ENCODE measurements around the gene BDH1.
"Not testable (repeated sequence)": the region's sequence is repeated elsewhere in the genome, so short reads cannot be mapped to it uniquely, and the experiment has no call there.

BDH1 gene

DNA sequence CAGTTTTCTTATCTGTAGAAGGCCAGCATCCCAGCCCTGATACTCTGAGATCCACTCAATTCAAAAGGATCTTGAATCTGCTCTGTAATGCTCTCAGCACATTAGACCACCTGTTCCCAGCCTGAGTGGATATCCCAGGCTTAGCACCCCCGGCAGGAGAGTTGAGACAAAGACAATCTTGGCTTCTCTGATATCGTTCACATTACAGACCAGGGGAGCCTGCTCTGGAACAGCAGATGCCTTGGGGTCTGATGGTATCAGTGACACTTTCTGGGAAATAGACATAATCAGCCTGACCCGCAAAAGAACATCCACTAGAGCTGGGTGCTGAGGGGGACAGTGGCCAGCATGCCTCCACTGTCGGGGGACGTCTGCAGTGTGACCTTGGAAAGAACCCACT is 70.6 kb downstream of the BDH1 start:
- DNase-seq (ENCODE audit: low spot score) = no peak

DNA sequence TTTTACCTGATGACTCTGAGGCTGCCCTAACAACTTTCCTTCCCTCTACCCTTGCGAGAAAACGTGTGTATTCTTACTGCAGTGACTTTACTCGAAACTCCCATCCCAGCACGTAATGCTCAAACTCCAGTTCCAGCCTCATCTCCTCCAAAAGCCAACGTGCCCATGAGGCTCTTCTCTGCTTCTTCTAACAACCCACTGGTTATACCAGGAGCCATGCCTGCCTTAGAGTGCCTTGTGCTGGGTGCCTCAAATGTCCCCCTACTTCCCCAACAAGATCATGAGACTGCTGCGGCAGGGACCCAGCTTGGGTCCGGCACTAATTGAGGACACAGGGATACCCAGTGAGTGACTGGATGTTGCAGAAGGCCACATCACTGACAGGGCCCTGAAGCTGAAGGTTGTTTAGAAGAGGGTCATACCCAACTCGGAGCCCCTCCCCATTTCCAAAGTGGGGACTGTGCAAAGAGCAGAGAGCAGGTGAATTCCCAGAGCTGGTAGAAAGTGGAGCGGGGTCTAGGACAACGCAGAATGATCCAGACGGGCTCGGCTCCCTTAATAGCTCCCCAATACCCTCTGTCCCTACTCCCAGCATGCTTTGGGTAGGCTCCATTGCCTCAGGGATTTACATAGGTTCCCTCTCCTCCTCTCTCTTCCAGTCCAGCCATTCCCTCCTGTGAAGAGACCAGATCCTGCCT is 71.4 kb downstream of the BDH1 start:
- DNase-seq (ENCODE audit: low spot score) = no peak

DNA sequence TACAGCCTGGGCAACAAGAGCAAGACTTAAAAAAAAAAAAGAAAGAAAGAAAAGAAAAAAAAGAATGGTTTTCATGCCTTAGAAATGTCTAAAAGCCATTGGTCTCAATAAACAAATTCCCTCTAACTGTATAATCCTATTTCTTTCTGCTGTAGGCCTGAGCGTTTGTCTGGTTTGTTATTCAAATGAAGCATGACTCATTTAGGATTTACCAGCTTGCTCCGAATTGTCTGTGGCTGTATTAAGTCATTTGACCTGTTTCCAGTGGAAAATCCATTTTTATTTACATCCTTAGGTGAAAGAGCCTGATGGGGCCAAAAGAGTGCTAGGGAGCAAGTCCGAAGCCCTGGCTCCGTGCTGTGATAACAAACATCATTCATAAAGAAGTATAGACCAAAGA is 73.8 kb downstream of the BDH1 start:
- DNase-seq (ENCODE audit: low spot score) = no peak

DNA sequence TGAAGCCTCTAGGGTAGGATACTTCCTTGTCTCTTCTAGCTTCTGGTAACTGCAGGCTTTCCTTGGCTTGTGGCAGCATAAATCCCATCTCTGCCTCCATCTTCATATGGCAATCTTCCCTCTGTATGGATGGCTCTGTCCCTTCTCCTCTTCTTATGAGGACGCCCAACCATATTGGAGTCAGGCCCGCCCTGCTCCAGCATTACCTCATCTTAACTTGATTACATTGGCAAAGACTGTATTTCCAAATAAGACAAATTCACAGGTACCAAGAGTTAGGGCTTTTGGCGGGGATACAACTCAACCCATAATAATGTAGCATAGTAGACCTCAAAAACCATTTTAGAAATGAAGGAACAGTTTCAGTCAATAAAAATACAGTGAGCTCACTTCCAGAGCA is 75.4 kb downstream of the BDH1 start:
- no peak for DNase-seq (ENCODE audit: low spot score)

DNA sequence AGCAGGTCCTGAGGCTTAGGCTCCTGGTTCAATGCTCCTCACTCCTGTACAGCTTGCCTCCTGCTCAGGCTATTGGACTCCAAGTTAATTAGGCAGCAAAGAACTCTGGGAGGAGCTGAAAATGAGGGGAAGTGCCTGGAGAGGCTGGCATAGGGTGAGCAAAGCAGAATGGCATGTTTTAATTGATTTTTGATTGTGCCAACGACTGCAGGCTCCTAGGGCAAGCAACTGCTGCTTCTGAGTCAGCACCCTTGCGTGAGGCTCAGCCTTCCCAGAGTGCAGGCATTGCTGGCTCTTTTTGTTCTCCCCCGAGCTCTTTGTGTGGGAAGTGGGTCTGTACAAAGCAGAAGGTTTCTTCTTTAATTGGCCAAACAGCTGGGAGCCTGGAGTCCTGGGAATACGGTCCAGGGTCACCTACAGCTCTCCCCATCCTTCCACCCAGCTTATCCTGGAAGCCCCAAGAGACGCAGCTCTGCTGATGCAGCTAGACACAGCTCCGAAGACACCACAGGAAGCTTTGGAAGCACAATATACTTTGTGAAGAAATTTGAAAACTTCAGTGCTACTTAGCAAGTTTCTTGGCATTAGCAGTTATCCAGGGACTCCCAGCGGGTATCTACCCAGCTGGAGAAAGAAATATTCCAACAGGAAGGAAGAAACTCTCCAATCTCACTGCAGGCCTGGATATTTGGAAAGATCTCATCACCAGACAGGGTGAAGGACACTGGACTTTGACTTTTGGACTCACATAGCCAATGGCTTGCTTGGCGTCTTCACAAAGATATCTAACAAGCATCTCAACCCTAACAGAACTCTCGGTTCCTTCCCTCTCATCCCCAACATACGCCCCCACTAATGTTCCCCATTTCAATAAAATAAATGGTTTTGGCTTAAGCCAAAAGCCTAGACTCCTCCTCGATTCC is 76.8 kb downstream of the BDH1 start:
- no peak for DNase-seq (ENCODE audit: low spot score)

DNA sequence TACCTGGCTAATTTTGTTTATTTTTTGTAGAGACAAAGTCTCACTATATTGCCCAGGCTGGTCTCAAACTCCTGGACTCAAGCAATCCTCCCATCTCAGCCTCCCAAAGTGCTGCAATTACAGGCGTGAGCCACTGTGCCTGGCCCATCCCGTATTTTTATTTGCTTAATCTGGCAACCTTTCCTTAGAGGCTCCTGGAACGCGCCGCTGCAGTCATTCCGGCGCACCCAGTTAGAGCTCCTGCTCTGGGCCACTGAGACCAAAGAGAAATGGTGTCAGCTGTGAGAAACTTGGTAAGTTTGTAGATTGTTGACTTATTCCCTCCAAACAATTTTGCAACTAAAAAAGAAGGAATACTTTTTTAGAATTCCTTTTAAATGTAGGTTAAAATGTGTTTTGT is 78.0 kb downstream of the BDH1 start:
- DNase-seq (ENCODE audit: low spot score) = not testable (repeated sequence)

DNA sequence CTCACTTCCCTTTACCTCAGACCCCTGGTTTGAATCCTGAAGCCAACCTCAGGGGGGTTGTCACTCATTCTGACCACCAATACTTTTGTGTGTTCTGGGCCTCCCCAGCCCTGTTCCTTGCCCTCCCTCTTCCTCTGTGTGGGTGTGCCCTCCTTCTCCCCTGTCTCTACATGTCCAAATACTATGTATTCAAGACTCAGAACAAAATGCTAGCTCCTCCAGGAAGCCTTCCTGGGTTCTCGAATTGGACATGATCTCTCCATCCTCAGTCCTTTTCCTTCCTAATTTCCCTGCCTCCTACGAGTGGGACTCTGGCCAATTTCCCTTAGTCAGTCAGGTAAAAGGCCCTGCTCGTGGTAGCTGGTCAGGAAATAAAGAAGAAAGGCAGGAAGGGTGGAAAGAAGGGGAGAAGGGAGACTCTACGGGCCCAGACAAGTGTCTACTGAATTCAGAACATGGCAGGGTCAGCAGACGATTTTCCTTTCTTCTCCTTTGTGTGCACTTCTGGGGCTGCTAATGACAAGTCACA is 79.7 kb downstream of the BDH1 start:
- no peak for DNase-seq (ENCODE audit: low spot score)

DNA sequence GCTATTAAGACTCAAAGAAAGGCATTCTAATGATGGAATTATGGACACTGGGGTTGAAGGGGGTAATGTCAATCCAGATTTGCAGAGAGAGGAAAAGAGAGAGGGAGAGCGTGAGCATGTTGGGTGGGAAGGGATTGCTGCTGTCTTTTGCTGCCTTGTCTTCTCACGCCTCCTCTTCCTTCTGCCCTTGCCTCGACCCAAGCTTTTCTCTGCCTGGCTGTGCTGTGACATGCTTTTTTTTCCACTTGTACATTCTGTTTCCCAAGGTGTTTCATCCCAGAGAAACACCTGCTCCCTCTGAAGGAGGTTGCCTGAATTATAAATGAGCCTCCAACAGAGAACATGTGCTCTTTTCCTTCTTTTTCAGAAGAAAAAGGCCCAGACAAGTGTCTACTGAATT is 80.3 kb downstream of the BDH1 start:
- no peak for DNase-seq (ENCODE audit: low spot score)

DNA sequence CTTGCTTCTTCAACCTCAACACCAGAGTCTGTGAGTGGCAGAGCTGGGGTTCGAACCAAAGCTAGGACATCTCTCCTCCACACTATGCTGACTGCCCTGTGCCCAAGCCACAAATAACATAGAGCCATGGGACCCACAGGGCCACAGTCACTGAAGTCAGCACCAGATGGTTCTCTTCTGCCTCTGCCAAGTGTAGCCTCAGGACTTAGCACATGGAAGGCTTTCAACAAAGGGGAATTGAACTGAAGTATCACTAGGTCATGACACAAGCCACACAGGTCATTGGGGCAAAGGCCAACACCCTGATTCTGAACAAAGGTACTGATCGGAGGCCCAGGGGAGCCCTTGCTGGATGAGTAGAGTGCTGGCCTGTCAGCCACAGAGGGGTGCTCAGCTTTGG is 83.6 kb downstream of the BDH1 start:
- no peak for DNase-seq (ENCODE audit: low spot score)

DNA sequence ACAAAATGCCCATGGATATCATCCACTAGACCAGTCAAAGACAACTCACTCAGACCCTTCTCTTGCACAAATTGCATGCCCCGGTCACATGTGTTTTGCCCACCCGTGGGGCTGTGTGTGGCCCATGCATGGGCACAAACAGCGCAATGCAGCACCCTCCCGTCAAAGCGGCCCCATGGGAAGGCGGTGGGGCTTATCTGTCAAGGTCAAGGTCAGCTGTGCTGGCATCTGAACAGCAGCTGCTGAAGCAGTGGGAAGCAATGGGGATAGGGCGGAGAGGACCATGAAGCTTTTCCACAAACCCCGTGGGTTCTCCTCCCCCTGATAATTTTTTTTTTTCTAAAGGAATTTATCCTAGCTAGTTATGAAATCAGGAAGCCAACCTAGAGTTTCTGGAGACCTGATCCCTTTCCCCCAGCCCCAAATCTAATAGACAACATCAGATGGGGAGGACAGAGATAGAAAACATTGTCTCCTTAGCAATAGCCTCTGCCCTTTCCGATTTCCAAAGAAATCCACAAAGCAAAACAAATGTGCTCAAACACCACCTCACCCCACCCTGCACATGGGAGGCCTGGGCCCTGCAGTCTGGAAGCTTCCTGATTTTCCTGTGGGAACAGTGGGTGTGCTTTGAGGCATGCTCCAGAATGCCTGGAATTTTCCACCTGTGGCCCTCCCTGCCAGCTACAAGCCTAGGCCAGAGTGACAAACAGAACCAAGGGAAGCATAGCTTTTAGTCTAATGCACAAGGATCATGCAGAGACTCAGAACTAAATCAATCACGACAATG is 84.4 kb downstream of the BDH1 start:
- DNase-seq (ENCODE audit: low spot score) = no peak

DNA sequence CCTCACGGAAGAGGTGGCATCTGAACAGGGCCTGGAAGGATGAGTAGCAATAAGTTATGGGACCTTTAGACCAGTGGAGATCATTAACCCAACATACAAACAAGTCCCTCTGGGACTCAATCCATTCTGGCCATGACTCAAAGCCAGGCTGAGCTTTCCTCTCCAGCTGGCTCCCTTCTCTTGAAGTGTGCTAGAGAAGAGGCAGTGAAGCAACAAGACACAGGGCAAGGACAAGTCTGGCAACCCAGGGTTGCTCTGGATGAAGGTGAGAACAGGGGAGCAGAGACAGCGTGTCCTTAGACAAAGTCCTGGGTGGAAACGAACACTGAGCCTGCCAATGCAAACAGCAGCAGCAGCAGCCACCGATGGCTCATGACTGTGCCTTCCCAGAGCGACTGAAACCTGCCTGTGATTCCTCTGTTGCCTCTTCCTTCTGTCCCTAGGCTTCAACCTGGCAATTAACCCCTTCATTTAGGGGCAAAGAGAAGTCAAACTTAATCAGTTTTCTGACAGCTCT is 86.8 kb downstream of the BDH1 start:
- no peak for DNase-seq (ENCODE audit: low spot score)

DNA sequence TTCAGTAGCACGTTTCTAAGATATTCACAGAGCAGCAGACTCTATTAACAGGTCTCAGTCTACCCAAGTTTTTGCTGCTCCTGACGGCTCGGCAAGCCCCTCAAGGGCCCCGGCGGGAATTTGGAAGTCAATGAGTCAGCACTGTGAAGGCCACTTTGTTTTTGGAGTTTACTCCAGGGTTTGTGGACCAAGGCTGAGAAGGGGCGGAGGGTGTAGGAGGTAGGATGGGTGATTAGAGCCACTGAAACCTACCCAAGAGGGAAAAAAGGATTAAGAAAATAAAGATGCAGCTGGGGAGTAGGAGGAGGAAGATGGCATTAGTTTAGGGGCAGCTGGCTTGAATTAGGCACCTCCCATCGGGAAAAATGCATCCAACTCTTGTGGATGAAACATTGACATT is 87.6 kb downstream of the BDH1 start:
- no peak for DNase-seq (ENCODE audit: low spot score)

DNA sequence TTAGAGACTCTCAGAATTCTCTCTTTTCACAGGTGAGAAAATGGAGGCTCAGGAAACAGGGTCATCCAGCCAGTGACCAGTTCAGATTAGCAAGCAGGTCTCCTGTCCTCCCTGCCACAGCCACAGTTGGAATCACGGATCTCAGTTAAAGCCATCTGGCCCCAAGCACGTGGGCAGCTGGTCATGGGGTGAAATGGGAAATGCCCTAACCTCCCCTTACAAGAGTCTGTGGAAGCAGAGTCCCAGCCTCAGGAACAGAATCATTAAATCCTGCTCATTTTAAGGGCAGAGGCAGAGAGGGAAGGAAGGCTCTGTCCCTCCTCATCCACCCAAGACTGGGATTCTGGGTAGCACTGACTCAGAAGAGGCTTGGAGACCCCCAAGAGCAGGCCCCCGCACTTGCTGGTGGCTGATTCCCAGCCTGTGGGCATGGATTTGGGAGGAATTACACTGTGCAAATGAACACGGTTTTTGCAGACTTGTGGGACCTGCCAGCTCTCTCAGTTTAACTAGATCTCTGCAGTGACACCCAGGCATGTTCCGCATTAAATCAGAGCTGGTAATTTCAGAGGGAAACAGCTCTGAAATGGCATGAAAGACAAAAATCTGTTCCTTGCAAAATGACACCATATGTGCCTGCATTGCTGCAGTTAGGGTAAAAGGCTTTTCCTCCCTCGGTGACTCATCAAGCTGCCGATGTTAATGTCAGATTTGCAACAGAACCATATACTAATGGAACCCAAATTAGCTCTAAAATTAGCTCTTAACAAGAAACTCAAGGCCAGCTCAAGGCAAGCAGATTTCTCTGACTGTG is 89.0 kb downstream of the BDH1 start:
- DNase-seq (ENCODE audit: low spot score) = no peak

DNA sequence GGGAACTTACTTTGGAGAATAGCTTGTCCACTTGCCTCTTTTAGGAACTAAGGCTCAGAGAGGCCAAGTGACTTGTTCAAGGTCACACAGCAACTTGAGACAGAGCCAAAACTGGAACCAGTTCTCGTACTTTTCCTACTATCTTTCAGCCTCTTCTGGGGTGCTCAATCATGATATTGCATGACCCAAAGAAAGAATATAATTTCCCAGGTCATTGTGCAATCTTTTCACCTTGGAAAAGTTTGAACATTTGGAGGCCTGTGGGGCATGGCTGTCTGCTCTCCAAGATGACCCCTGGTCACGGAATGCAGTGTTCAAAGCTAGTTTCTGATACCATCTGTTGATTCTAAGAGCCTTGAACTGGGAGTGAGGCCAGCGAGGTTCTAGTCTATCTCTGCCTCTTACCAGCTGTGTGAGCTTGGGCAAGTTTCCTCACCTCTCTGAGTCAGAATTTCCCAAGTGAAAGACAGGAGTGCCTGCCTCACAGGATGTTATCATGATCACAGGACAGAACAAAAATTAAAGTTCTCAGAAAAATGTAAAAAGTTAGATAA is 89.7 kb downstream of the BDH1 start:
- DNase-seq (ENCODE audit: low spot score) = no peak

DNA sequence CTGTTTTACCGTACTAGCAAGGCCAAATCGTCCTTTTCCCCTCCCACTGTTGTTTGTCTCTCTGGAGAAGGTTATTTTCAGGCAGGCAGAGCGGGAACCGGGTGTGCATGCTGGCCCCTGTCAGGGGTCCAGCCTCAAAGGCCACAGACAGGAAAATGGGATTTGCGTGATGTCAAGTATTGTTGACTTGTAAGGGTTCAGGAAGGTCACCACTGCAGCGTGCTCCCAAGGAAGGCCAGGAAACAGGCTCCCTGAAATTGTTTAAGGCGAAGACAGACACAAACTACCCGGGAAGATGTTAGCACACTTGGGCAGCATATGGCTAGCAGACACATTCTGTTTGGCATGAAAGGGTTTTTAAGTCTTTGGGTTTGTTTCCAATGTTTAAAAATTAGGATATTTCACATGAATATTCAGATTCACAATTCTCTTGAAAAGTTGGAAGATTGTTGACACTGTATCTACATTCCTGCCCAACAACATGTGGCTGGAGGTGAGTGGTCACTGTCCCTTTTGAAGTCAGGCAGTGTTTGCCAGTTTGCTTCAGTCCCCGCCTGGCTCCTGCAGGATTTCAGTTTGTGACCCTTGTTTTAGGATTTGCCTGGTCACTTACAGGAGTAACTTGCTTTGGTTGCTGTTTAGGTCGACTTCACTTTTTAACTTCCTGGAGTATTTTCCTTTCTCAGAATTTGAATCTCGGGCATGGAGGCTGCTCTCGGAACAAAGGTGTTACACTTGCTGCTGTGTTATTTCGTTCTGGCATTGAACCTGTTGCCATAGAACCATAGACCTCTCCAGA is 90.4 kb downstream of the BDH1 start:
- DNase-seq (ENCODE audit: low spot score) = no peak

DNA sequence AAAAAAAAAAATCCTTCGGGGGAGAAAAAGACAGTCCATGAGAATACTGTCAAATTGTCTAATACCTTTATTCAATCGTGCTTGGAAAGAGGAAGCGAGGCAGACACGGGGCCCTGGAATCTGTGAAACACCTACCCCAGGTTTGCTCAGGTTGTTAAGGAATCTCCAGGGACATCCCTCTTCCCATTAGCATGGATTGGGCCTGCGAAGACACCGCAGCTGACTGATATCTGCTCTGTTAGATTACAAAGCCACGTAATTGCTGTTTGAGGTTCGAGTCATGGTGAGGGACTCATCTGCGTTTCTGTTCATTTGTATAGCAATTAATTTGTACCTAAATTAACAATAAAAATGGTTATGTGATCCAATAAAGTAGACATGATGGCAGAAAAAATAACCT is 91.0 kb downstream of the BDH1 start:
- no peak for DNase-seq (ENCODE audit: low spot score)

DNA sequence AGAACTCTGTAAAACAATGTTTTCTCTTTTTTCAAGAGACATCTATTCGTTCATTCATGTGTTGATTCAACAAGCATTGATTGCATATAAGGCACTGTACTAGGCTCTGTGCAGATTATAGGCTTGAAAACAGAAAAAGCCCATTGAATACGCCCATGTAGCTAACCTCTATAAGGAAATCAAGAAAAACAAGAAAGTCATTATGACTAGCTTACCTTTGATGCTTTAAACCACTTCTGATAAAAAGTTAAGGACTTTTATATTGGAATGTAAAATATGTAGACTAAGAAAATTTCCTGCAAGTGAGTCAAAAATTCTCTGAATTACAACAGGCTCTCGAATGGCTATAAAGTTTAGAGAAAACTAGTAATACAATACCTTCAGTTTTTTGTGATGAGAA is 92.5 kb downstream of the BDH1 start:
- no peak for DNase-seq (ENCODE audit: low spot score)

DNA sequence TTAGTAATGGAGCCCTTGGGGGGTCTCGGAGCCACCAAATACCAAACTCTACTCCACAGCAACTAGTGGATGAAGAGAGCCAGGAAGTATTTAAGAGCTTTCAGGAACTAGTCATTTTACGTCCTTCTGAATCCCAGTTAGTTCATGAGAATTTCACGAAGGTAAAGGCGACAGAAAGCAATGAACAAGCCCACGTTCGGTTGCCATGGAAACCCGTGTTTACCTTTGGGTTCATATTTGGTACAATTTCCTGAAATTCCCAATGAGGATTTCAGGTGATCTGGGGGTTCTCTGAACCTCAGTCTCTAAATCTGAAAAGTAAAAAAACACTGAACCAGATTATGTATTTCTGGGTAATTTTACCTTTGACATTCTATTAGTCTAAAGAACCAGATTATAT is 93.0 kb downstream of the BDH1 start:
- no peak for DNase-seq (ENCODE audit: low spot score)

DNA sequence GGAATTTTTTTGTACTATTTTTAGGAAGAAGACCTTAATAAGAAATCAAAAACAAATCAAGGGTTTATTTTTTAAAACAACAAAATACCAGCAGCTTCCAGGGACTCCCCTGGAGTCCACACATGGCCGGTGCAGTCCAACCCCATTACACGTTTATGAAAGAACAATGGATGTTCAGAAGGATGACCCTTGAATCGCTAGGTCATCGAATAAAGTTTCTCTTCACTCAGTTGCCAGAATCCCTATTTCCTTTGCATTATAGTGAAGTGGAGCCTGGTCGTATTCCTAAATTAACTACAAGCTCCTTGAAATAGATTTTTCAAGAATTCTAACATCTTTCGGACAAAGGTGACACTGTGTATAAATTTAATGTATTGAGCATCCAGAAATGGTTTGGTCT is 95.1 kb downstream of the BDH1 start:
- DNase-seq (ENCODE audit: low spot score) = no peak

DNA sequence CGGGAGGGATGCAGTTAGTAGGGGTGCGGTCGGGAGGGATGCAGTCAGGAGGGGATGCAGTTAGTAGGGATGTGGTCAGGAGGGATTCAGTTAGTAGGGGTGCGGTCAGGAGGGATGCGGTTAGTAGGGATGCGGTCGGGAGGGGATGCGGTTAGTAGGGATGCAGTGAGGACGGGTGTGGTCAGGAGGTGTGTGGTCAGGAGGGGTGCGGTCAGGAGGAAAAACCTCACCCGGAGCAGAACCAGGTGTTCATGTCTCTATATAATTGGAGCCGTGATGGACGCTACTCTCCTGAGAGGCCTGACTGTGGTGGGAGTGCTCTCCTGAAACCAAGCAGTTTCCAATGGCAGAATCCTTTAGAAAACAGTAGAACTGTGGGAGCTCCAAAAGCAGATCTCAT is 95.8 kb downstream of the BDH1 start:
- no peak for DNase-seq (ENCODE audit: low spot score)

Data from CD4-positive, alpha-beta T cell treated with Interleukin-6 at 100 ng/mL for 8 hours (primary cell).